IPS DF 6.9 (cell line): ENCODE data around the gene SMC4.

ENCODE experiments used
- DNase-seq: peaks from one replicate; pipeline ENCODE4 v3.0.0-alpha.2; 2013; ENCODE audit warnings: low read depth, low spot score
- H3K27ac ChIP-seq: one replicate; pipeline ENCODE4 v1.5.1; 2013; ENCODE audit warnings: low read length, control low read depth
- H3K27me3 ChIP-seq: 2 replicates; pipeline ENCODE4 v1.6.1; 2013; ENCODE audit warnings: mild to moderate bottlenecking, low read length; ENCODE audit not compliant: control insufficient read depth, insufficient read depth
- H3K36me3 ChIP-seq: 2 replicates; pipeline ENCODE4 v1.6.1; 2013; ENCODE audit warnings: low read length; ENCODE audit not compliant: control insufficient read depth, insufficient read depth
- H3K4me1 ChIP-seq: 2 replicates; pipeline ENCODE4 v1.6.1; 2013; ENCODE audit warnings: low read length; ENCODE audit not compliant: control insufficient read depth, insufficient read depth
- H3K4me3 ChIP-seq: 2 replicates; pipeline ENCODE4 v1.5.1; 2013; ENCODE audit warnings: mild to moderate bottlenecking, low read length
- H3K9me3 ChIP-seq: 2 replicates; pipeline ENCODE4 v1.6.1; 2013; ENCODE audit warnings: low read length, inconsistent platforms; ENCODE audit not compliant: control insufficient read depth, insufficient read depth
- WGBS: extraction: QIAGEN DNeasy Blood & Tissue Kit; methylation state at CpG from one replicate; pipeline ENCODE4 v1.1.7; 2013; ENCODE audit warnings: mixed read lengths, missing lambda C conversion rate; ENCODE audit not compliant: insufficient read length, insufficient coverage; 5-methylcytosine and 5-hydroxymethylcytosine counted together

SMC4 gene

GRCh38 chr3:160412477-160412876, 13.0 kb downstream of the SMC4 start:
- Histone ChIP-seq H3K27ac (no peak overlapping the region), H3K27me3 (no peaks in the 10 kb centered on the region), H3K36me3 (peaks cover 13% of the 10 kb centered on the region), H3K9me3 (no peaks in the 10 kb centered on the region), H3K4me3 (no peak overlapping the region), H3K4me1 (no peaks in the 10 kb centered on the region)
- no CpG with 5 or more reads among the region's 1 CpG for WGBS
- no peak for DNase-seq

DNA sequence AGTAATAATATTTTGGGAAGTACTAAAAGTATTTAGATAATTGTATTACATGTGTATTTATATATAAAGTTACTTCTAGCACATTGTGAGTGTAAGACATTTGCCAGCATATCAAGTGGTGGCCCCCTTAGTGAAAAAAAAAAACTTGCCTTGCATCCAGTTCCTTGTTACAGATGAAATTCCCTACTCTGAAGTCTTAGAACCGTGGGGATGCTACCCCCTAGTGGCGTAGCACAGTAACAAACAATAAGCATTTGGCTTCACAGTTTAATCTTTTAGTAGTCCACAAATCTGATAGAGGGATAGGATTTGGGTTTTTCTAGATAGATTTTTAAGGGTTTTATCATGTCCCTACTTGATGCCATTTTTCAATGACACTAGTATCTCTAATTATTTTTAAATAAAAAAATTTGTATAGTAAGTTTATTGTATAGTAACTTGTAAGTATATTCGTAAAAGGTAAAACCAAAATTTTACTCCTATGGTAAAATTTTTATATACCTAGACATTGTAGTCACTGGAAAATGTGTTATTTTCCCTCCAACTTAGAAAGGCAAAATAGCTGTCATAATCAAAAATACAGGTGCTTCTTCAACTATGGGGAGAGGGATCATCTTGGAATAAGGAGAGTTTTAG, 14.3 kb downstream of the SMC4 start:
- Histone ChIP-seq H3K4me1 (no peaks in the 10 kb centered on the region), H3K27ac (no peak overlapping the region), H3K4me3 (no peak overlapping the region), H3K36me3 (peaks cover 13% of the 10 kb centered on the region), H3K9me3 (no peaks in the 10 kb centered on the region), H3K27me3 (no peaks in the 10 kb centered on the region)
- no CpG with 5 or more reads among the region's 3 CpGs for WGBS
- peak; percentile 39 for DNase-seq

- Histone ChIP-seq H3K27ac (no peak overlapping the region), H3K36me3 (peaks cover 19% of the 10 kb centered on the region), H3K4me3 (no peak overlapping the region), H3K4me1 (no peaks in the 10 kb centered on the region), H3K9me3 (no peaks in the 10 kb centered on the region), H3K27me3 (no peaks in the 10 kb centered on the region)
- no CpG with 5 or more reads among the region's 3 CpGs for WGBS
- no peak for DNase-seq
Observed at GRCh38 chr3:160417311-160417710, 17.9 kb downstream of the SMC4 start.

- Histone ChIP-seq H3K27me3 (no peaks in the 10 kb centered on the region; the same call in 1 of the 2 replicates), H3K36me3 (peaks cover 24% of the 10 kb centered on the region; the same call in 1 of the 2 replicates), H3K27ac (no peak overlapping the region), H3K9me3 (no peaks in the 10 kb centered on the region), H3K4me3 (no peak overlapping the region), H3K4me1 (no peaks in the 10 kb centered on the region)
- WGBS = no CpG with 5 or more reads among the region's 11 CpGs
- no peak for DNase-seq
Observed at GRCh38 chr3:160427832-160428424, 28.5 kb downstream of the SMC4 start.

DNA sequence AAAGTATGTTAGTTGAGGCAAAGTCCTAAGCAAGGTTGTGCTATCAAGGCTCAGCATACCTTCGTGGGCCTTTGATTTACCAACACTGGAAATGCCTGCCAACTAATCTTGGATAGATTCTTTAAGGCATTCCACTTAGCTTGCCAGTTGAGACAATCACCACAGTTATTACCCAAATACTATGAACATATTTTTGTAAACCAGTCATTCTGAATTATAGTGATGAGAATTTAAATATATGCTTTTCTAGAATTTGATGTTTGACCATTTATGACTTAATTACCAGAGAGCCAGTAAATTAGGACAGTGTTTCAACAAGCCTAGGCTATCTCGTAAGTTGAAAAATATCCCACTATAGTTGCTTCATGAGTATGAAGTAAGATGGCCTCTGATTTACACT, 34.6 kb downstream of the SMC4 start:
- no peak for DNase-seq
- H3K4me1 ChIP-seq = no peaks in the 10 kb centered on the region
- no CpG with 5 or more reads among the region's 2 CpGs for WGBS
- H3K36me3 ChIP-seq = peaks cover 7% of the 10 kb centered on the region; the same call in 1 of the 2 replicates
- H3K27me3 ChIP-seq = no peaks in the 10 kb centered on the region
- H3K9me3 ChIP-seq = no peaks in the 10 kb centered on the region
- H3K4me3 ChIP-seq = no peak overlapping the region
- no peak overlapping the region for H3K27ac ChIP-seq

- no peak overlapping the region for H3K27ac ChIP-seq
- H3K9me3 ChIP-seq = no peaks in the 10 kb centered on the region
- no peak for DNase-seq
- WGBS = no CpG with 5 or more reads among the region's 2 CpGs
- H3K27me3 ChIP-seq = no peaks in the 10 kb centered on the region
- H3K36me3 ChIP-seq = peaks cover 7% of the 10 kb centered on the region; the same call in 1 of the 2 replicates
- H3K4me1 ChIP-seq = no peaks in the 10 kb centered on the region
- no peak overlapping the region for H3K4me3 ChIP-seq
Observed at GRCh38 chr3:160435095-160435494, 35.6 kb downstream of the SMC4 start.

DNA sequence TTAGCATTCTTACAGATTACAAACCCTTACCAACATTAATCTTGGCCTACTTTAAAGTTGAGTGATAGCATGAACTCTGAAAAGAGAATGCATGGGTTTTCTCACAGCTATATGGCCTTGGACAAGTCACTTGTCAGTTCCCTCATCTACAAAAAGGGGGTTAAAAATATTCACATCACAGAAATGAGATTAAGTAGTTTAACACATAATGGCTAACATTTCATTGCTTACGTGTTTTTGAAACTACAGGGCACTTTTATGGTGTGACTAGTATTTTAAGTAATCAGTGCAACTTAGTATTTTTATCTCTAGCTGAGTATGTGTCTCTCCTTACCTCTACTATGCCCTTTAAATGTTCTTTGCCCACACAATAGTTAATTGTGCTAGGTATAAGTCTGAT, 36.3 kb downstream of the SMC4 start:
- WGBS = no CpG with 5 or more reads among the region's 1 CpG
- no peaks in the 10 kb centered on the region for H3K27me3 ChIP-seq
- peaks cover 5% of the 10 kb centered on the region; the same call in 1 of the 2 replicates for H3K36me3 ChIP-seq
- no peak overlapping the region for H3K27ac ChIP-seq
- no peak for DNase-seq
- H3K9me3 ChIP-seq = no peaks in the 10 kb centered on the region
- no peaks in the 10 kb centered on the region for H3K4me1 ChIP-seq
- no peak overlapping the region for H3K4me3 ChIP-seq

DNA sequence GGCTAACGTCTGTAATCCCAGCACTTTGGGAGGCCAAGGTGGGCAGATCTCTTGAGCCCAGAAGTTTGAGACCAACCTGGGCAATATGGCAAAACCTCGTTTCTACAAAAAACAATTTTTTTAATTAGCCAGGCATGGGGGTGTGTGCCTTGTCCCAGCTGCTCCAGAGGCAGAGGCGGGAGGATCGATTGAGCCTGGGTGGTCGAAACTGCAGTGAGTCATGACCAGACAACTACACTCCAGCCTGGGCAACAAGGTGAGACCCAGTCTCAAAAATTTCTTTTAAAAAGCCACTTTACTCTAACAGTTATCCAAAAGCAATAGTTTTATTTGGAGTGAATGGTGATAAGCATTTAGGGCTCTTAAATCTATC, 37.6 kb downstream of the SMC4 start:
- no peaks in the 10 kb centered on the region; the same call in 1 of the 2 replicates for H3K36me3 ChIP-seq
- WGBS = no CpG with 5 or more reads among the region's 5 CpGs
- no peak overlapping the region for H3K27ac ChIP-seq
- DNase-seq = no peak
- no peaks in the 10 kb centered on the region for H3K27me3 ChIP-seq
- no peaks in the 10 kb centered on the region for H3K9me3 ChIP-seq
- H3K4me3 ChIP-seq = no peak overlapping the region
- no peaks in the 10 kb centered on the region for H3K4me1 ChIP-seq

GRCh38 chr3:160440687-160441086, 41.2 kb downstream of the SMC4 start:
- H3K36me3 ChIP-seq = peaks cover 3% of the 10 kb centered on the region; the same call in 1 of the 2 replicates

DNA sequence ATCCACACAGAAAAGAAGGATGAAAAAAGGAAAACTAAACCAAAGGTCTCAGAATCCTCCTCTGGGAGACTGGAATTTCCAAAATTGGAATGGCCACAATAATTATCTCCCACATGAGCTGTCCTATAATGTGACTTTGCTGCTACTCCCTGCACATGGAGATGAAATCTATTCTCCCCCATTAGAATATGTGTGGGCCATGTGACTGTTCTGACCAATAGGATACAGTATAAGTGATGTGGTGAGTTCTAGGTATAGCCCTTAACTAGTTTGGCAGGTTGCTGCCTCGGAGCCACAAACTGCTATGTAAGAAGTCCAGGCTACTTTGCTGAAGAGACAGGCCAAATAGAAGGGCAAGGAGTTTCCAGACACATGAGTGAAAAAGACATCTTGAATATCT, 45.0 kb downstream of the SMC4 start:
- Histone ChIP-seq H3K27ac (no peak overlapping the region), H3K36me3 (peaks cover 3% of the 10 kb centered on the region; the same call in 1 of the 2 replicates), H3K4me1 (peaks cover 1% of the 10 kb centered on the region; the same call in 1 of the 2 replicates), H3K9me3 (no peaks in the 10 kb centered on the region), H3K4me3 (no peak overlapping the region), H3K27me3 (no peaks in the 10 kb centered on the region)
- no peak for DNase-seq
- WGBS = no CpG with 5 or more reads among the region's 1 CpG

More at GRCh38 chr3:160440687-160441086, 41.2 kb downstream of the SMC4 start:
- no peak for DNase-seq
- no peaks in the 10 kb centered on the region for H3K9me3 ChIP-seq
- peaks cover 1% of the 10 kb centered on the region; the same call in 1 of the 2 replicates for H3K4me1 ChIP-seq
- no CpG with 5 or more reads among the region's 7 CpGs for WGBS
- no peak overlapping the region for H3K4me3 ChIP-seq
- no peak overlapping the region for H3K27ac ChIP-seq
- H3K27me3 ChIP-seq = no peaks in the 10 kb centered on the region
